ENCODE measurements around the gene SH2D5. TPM values are rescaled to one million over a fixed set of nuclear protein-coding genes. Genes with fewer than 3 reads are reported as not detected.

Gene SH2D5
- total RNA-seq, 1 experiment from 2014 or later: 8.7 TPM

- no peak for TF ChIP-seq CTCF (conservative IDR thresholded peaks at IDR 0.05)
- Histone ChIP-seq H2BK15ac (ENCODE audit: low read depth, low read length) (no peak overlapping the region), H2BK5ac (ENCODE audit: insufficient read length, low read length) (no peak overlapping the region), H4K5ac (ENCODE audit: insufficient read length, low read depth, low read length) (no peak overlapping the region), H3K18ac (ENCODE audit: insufficient read length, low read depth, low read length) (no peak overlapping the region), H4K8ac (replicated peaks; ENCODE audit: insufficient read length, low read depth, low read length) (no peak overlapping the region), H3K4ac (ENCODE audit: low read depth, low read length) (no peak overlapping the region), H3K4me2 (ENCODE audit: insufficient read depth, insufficient read length, low read length) (peak overlapping the region; percentile 52), H3K14ac (ENCODE audit: insufficient read depth, low read length) (no peak overlapping the region), H2AK5ac (ENCODE audit: insufficient read length, low read length) (no peak overlapping the region), H4K91ac (ENCODE audit: insufficient read length, low read depth, low read length) (no peak overlapping the region), H3K4me1 (ENCODE audit: insufficient read depth, low read length) (peaks cover 4% of the 10 kb centered on the region; the same call in 1 of the 2 replicates), H4K20me1 (ENCODE audit: control insufficient read depth, insufficient read depth, insufficient read length) (no peaks in the 10 kb centered on the region), H3K9me3 (ENCODE audit: control insufficient read depth, low read depth, low read length) (no peaks in the 10 kb centered on the region), H3K23me2 (ENCODE audit: insufficient read length, low read depth, low read length, poor library complexity, severe bottlenecking) (peaks cover 12% of the 10 kb centered on the region), H2BK120ac (ENCODE audit: low read depth, low read length, poor library complexity, severe bottlenecking) (no peak overlapping the region), H3K9ac (ENCODE audit: extremely low read depth, insufficient read length, low read length) (no peak overlapping the region), H2AFZ (ENCODE audit: low read length) (no peak overlapping the region), H2BK20ac (ENCODE audit: low read depth, low read length, poor library complexity, severe bottlenecking) (no peak overlapping the region), H3K56ac (ENCODE audit: insufficient read length, low read depth, low read length) (no peak overlapping the region), H2BK12ac (ENCODE audit: insufficient read length, low read depth, low read length) (no peak overlapping the region), H3K79me2 (ENCODE audit: insufficient read depth, low read length) (no peaks in the 10 kb centered on the region), H3K27me3 (ENCODE audit: insufficient read depth, low read length) (peaks cover 8% of the 10 kb centered on the region; the same call in 1 of the 2 replicates), H3K79me1 (ENCODE audit: insufficient read depth, low read depth, low read length, poor library complexity, severe bottlenecking) (no peaks in the 10 kb centered on the region), H3T11ph (ENCODE audit: low read length) (no peak overlapping the region), H3K23ac (ENCODE audit: insufficient read length, low read depth, low read length) (no peak overlapping the region), H3K27ac (ENCODE audit: insufficient read length, low read depth, low read length) (no peak overlapping the region)
- Mint-ChIP-seq H3K27me3 (ENCODE audit: low read depth) (peaks cover 70% of the 10 kb centered on the region), H3K9me3 (no peaks in the 10 kb centered on the region; a peak in 1 of 5 replicates), H3K36me3 (ENCODE audit: insufficient read depth in 1 of 3, low read depth in 3 of 3) (no peaks in the 10 kb centered on the region), H3K27ac (no peak overlapping the region), H3K4me1 (peaks cover 25 to 40% of the 10 kb centered on the region in 2 experiments), H3K4me3 (peak overlapping the region; percentile 65 to 84)
- WGBS (ENCODE audit: extremely low coverage, insufficient read length, low lambda C conversion rate): no CpG with 5 or more reads among the region's 62 CpGs
- DNase-seq: no peak
These were observed 1.2 kb downstream of the SH2D5 start for GRCh38 chr1:20731057-20731991.

All from H9 (cell line).